BLaER1 treated with 17β-estradiol and CSF1 and Interleukin-3, amounts not matched to agents 10 nM and 100 nM (cell line): ENCODE results near the gene SLC25A38.

Experiments used
- H3K27ac ChIP-seq, 11 experiments: shearing (Covaris generic); formaldehyde crosslinking; 2 replicates each; pipeline ENCODE4 v1.8.1; 2022
- H3K27me3 ChIP-seq, 11 experiments: shearing (Covaris generic); formaldehyde crosslinking; 2 replicates each; pipeline ENCODE4 v1.8.1; 2022
- H3K36me3 ChIP-seq, 11 experiments: shearing (Covaris generic); formaldehyde crosslinking; 2 replicates each; pipeline ENCODE4 v1.8.1; 2022
- H3K4me1 ChIP-seq, 10 experiments: shearing (Covaris generic); formaldehyde crosslinking; 2 replicates each; pipeline ENCODE4 v1.8.1; 2022
- H3K4me2 ChIP-seq, 11 experiments: shearing (Covaris generic); formaldehyde crosslinking; 2 replicates each; pipeline ENCODE4 v1.8.1; 2022
- H3K4me3 ChIP-seq, 10 experiments: shearing (Covaris generic); formaldehyde crosslinking; 2 replicates each; pipeline ENCODE4 v1.8.1; 2022
- H3K9ac ChIP-seq, 11 experiments: shearing (Covaris generic); formaldehyde crosslinking; 2 replicates each; pipeline ENCODE4 v1.8.1; 2022
- H3K9me3 ChIP-seq, 11 experiments: shearing (Covaris generic); formaldehyde crosslinking; replicated peaks in 1 of 11; 2 replicates each; pipeline ENCODE4 v1.8.1; 2022
- H4K20me1 ChIP-seq, 11 experiments: shearing (Covaris generic); formaldehyde crosslinking; 2 replicates each; pipeline ENCODE4 v1.8.1; 2022
- Cebpa-rat ChIP-seq, 11 experiments: shearing (Covaris generic); IDR thresholded peaks; 2 replicates each; pipeline ENCODE4 v1.8.1; 2022

Gene SLC25A38

GRCh38 chr3:39396690-39397089 is 13.5 kb downstream of the SLC25A38 start:
- H3K27ac ChIP-seq: no peak overlapping the region
- no peaks in the 10 kb centered on the region for H3K9me3 ChIP-seq
- no peaks in the 10 kb centered on the region for H3K27me3 ChIP-seq
- H3K9ac ChIP-seq: no peak overlapping the region
- H4K20me1 ChIP-seq: peaks cover 0 to 7% (median 0%) of the 10 kb centered on the region in 11 experiments; a peak in 3 of 22 replicates
- H3K4me3 ChIP-seq: no peak overlapping the region
- peaks cover 7 to 21% (median 9%) of the 10 kb centered on the region in 10 experiments; a peak in 18 of 20 replicates for H3K4me1 ChIP-seq
- no peak for TF ChIP-seq Cebpa-rat (IDR thresholded peaks at IDR 0.05)
- peaks cover 73 to 97% (median 93%) of the 10 kb centered on the region in 11 experiments for H3K36me3 ChIP-seq
- H3K4me2 ChIP-seq: no peak overlapping the region

DNA sequence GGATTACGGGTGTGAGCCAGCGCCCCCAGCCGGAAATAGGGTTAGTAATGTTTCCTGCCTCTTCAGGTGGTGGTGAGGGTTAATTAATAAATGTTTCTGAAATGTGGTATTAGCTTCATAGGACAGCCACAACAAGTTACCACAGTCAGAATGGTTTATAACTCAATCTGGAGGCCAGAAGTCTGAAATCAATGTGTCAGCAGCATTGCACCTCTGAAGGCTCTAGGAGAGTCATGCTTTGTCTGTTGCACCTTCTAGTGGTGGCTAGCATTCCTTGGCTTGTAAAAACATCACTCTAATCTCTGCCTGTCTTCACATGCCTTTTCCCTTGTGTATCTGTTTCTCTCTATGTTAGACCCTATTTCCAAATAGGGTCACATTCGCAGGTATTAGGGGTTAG is 15.5 kb downstream of the SLC25A38 start:
- Histone ChIP-seq H3K9me3 (no peaks in the 10 kb centered on the region), H4K20me1 (no peaks in the 10 kb centered on the region; a peak in 1 of 22 replicates), H3K4me2 (no peak overlapping the region), H3K4me3 (no peak overlapping the region), H3K4me1 (peaks cover 7 to 25% (median 21%) of the 10 kb centered on the region in 10 experiments; a peak in 18 of 20 replicates), H3K9ac (no peak overlapping the region), H3K27ac (no peak overlapping the region), H3K36me3 (peaks cover 55 to 86% (median 75%) of the 10 kb centered on the region in 11 experiments), H3K27me3 (no peaks in the 10 kb centered on the region)
- no peak for TF ChIP-seq Cebpa-rat (IDR thresholded peaks at IDR 0.05)

- H3K9ac ChIP-seq: peak overlapping the region in 7 of 11 experiments; percentile 15 to 55 (median 25); a peak in 11 of 22 replicates
- no peak for TF ChIP-seq Cebpa-rat (IDR thresholded peaks at IDR 0.05)
- peak overlapping the region in 8 of 11 experiments; percentile 37 to 62 (median 48); a peak in 13 of 22 replicates for H3K27ac ChIP-seq
- peak overlapping the region in 10 of 11 experiments; percentile 9 to 70 (median 58); a peak in 20 of 22 replicates for H3K4me2 ChIP-seq
- no peaks in the 10 kb centered on the region for H3K9me3 ChIP-seq
- H3K4me3 ChIP-seq: no peak overlapping the region; a peak in 1 of 20 replicates
- H4K20me1 ChIP-seq: peaks cover 0 to 4% (median 0%) of the 10 kb centered on the region in 11 experiments; a peak in 6 of 22 replicates
- no peaks in the 10 kb centered on the region for H3K27me3 ChIP-seq
- peaks cover 12 to 36% (median 30%) of the 10 kb centered on the region in 10 experiments; a peak in 19 of 20 replicates for H3K4me1 ChIP-seq
- H3K36me3 ChIP-seq: peaks cover 23 to 54% (median 42%) of the 10 kb centered on the region in 11 experiments
Observed at GRCh38 chr3:39401983-39402382, 18.8 kb downstream of the SLC25A38 start.

GRCh38 chr3:39404943-39405686 is 21.9 kb downstream of the SLC25A38 start:
- Histone ChIP-seq H3K27me3 (no peaks in the 10 kb centered on the region), H3K9me3 (no peaks in the 10 kb centered on the region), H3K36me3 (peaks cover 30 to 51% (median 40%) of the 10 kb centered on the region in 11 experiments), H4K20me1 (peaks cover 20 to 35% (median 28%) of the 10 kb centered on the region in 11 experiments; a peak in 21 of 22 replicates), H3K27ac (peak overlapping the region in 1 of 11 experiments; percentile 97; a peak in 3 of 22 replicates), H3K4me3 (peak overlapping the region in 1 of 10 experiments; percentile 74; a peak in 1 of 20 replicates), H3K4me1 (peaks cover 40 to 60% (median 55%) of the 10 kb centered on the region in 10 experiments), H3K9ac (no peak overlapping the region), H3K4me2 (peak overlapping the region in 10 of 11 experiments; percentile 57 to 96 (median 78); a peak in 18 of 22 replicates)
- no peak for TF ChIP-seq Cebpa-rat (IDR thresholded peaks at IDR 0.05)

- no peak for TF ChIP-seq Cebpa-rat (IDR thresholded peaks at IDR 0.05)
- Histone ChIP-seq H3K36me3 (peaks cover 37 to 52% (median 42%) of the 10 kb centered on the region in 11 experiments), H3K4me3 (peak overlapping the region; percentile 67 to 84 (median 74)), H4K20me1 (peaks cover 27 to 42% (median 35%) of the 10 kb centered on the region in 11 experiments; a peak in 21 of 22 replicates), H3K27me3 (no peaks in the 10 kb centered on the region), H3K4me1 (peaks cover 47 to 67% (median 62%) of the 10 kb centered on the region in 10 experiments), H3K27ac (peak overlapping the region; percentile 44 to 97 (median 94); a peak in 21 of 22 replicates), H3K4me2 (peak overlapping the region; percentile 55 to 96 (median 77)), H3K9ac (peak overlapping the region; percentile 85 to 97 (median 93)), H3K9me3 (no peaks in the 10 kb centered on the region)
Observed at GRCh38 chr3:39405687-39406367, 22.7 kb downstream of the SLC25A38 start.

GRCh38 chr3:39406368-39407258 is 23.4 kb downstream of the SLC25A38 start, which contains the start of gene RPSA:
TSS of gene RPSA (plus strand) at chr3:39406720. CDS start at chr3:39407654, 934 bp downstream.
- H3K9ac ChIP-seq: peak within 1 kb of the TSS; percentile 85 to 97 (median 93)
- peaks cover 38 to 55% (median 44%) of the 10 kb centered on the region in 11 experiments for H3K36me3 ChIP-seq
- peak within 1 kb of the TSS; percentile 67 to 84 (median 74) for H3K4me3 ChIP-seq
- peak within 1 kb of the TSS; percentile 78 to 97 (median 94) for H3K27ac ChIP-seq
- no peaks in the 10 kb centered on the region for H3K9me3 ChIP-seq
- peak within 1 kb of the TSS; percentile 80 to 99 (median 94) for H3K4me2 ChIP-seq
- peaks cover 35 to 50% (median 43%) of the 10 kb centered on the region in 11 experiments; a peak in 21 of 22 replicates for H4K20me1 ChIP-seq
- no peak for TF ChIP-seq Cebpa-rat (IDR thresholded peaks at IDR 0.05)
- H3K4me1 ChIP-seq: peaks cover 48 to 67% (median 62%) of the 10 kb centered on the region in 10 experiments
- no peaks in the 10 kb centered on the region for H3K27me3 ChIP-seq

GRCh38 chr3:39407259-39407629 is 24.1 kb downstream of the SLC25A38 start:
- H4K20me1 ChIP-seq: peaks cover 41 to 56% (median 49%) of the 10 kb centered on the region in 11 experiments; a peak in 21 of 22 replicates
- TF ChIP-seq Cebpa-rat (IDR thresholded peaks at IDR 0.05): no peak
- peak overlapping the region; percentile 85 to 97 (median 93) for H3K9ac ChIP-seq
- no peaks in the 10 kb centered on the region for H3K27me3 ChIP-seq
- H3K36me3 ChIP-seq: peaks cover 45 to 61% (median 50%) of the 10 kb centered on the region in 11 experiments
- H3K27ac ChIP-seq: peak overlapping the region; percentile 78 to 97 (median 94)
- peaks cover 51 to 66% (median 59%) of the 10 kb centered on the region in 10 experiments for H3K4me1 ChIP-seq
- H3K9me3 ChIP-seq: no peaks in the 10 kb centered on the region
- H3K4me2 ChIP-seq: peak overlapping the region; percentile 80 to 99 (median 94)
- H3K4me3 ChIP-seq: peak overlapping the region; percentile 67 to 84 (median 74)
